Measurements from ENCODE around the gene NEURL1B.

NEURL1B gene

GRCh38 chr5:172735141-172735831 is 94.2 kb downstream of the NEURL1B start:
- no peak for DNase-seq

GRCh38 chr5:172736508-172737135 is 95.6 kb downstream of the NEURL1B start:
- no peak for DNase-seq

- DNase-seq: no peak
These were observed 98.3 kb downstream of the NEURL1B start for GRCh38 chr5:172739375-172739774.

GRCh38 chr5:172740428-172741205 is 99.6 kb downstream of the NEURL1B start:
- DNase-seq: no peak
